CD4-positive, alpha-beta T cell treated with Interleukin-12 subunit alpha and Interleukin-12 subunit beta, for 1 hour (primary cell): ENCODE measurements around the gene CSGALNACT2.
"Not testable (repeated sequence)": the region's sequence is repeated elsewhere in the genome, so short reads cannot be mapped to it uniquely, and the experiment has no call there.

Experiments
- DNase-seq: peaks from one replicate; pipeline ENCODE4 v3.0.0-alpha.2; 2020

Gene CSGALNACT2

GRCh38 chr10:43138021-43138756, at the start of gene CSGALNACT2:
Gene CSGALNACT2, plus strand, starts transcription at chr10:43138445. Its CDS starts 16,705 bp downstream, at chr10:43155150.
- DNase-seq, result peak; percentile 91

DNA sequence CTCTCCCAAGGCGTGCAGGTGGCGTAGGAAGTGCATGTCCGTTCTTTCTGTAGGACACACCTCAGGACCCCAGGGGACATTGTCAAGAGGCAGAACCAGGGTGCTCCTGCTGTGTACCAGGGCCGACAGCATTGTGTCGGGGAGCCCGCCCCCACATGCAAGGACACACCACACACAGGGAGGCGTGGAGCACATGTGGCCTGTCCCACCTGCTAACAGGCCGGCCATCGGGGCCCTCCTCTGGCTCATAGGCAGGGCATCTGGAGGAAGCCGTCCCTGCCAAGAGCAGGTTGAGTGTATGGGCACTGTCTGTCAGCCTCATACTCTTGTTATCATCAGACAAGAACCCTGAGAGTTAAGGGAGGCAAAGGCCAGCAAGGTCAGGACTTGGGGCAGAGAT, 48.7 kb upstream of the CSGALNACT2 start:
- no peak for DNase-seq

- DNase-seq, result no peak
Measured at GRCh38 chr10:43090188-43090587, 48.1 kb upstream of the CSGALNACT2 start.

GRCh38 chr10:43090664-43091063, 47.6 kb upstream of the CSGALNACT2 start:
- no peak for DNase-seq

- no peak for DNase-seq
Measured at GRCh38 chr10:43091846-43092245, 46.4 kb upstream of the CSGALNACT2 start.

- no peak for DNase-seq
Measured at GRCh38 chr10:43093423-43094076, 44.7 kb upstream of the CSGALNACT2 start.

DNA sequence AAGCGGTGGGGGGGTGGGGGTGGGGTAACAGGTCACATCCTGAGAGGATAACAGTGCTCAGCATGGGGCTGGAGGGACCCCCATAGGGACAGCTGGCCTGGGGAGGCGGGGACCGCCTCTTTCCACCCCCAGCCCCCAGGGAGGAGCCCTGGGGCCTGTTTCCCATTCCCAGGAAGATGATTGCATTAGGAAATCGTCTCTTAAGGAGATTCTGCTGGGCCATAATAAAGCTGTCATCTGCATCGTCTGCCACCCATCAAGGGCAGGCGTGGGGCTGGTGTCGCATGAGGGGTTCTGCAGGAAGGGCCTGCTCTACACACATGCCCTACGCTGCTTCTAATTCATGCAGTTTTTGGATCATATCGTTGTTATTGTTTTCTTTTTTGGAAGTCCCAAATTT, 44.2 kb upstream of the CSGALNACT2 start:
- DNase-seq, result no peak

DNA sequence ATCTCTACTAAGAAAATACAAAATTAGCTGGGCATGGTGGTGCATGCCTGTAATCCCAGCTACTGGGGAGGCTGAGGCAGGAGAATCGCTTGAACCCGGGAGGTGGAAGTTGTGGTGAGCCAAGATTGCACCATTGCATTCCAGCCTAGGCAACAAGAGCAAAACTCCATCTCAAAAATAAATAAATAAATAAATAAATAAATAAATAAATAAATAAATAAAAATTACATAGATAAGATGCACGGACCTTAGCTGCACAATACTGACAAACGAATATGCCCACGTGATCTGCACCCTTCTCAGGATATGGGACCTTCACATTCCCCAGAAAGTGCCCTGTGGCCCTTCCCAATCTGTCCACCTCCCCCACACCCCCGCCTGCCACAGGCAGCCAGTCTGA, 38.9 kb upstream of the CSGALNACT2 start:
- DNase-seq, result not testable (repeated sequence)

GRCh38 chr10:43099928-43100327, 38.3 kb upstream of the CSGALNACT2 start:
- DNase-seq, result no peak

DNA sequence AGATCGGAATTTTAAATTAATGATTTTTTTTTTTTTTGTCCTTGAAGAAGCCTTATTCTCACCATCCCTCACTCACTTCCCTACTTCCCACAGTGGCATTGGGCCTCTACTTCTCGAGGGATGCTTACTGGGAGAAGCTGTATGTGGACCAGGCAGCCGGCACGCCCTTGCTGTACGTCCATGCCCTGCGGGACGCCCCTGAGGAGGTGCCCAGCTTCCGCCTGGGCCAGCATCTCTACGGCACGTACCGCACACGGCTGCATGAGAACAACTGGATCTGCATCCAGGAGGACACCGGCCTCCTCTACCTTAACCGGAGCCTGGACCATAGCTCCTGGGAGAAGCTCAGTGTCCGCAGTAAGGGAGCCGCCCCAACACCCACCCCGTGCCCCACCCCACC, 37.9 kb upstream of the CSGALNACT2 start:
- no peak for DNase-seq

GRCh38 chr10:43102063-43102828, 36.0 kb upstream of the CSGALNACT2 start:
- no peak for DNase-seq

DNA sequence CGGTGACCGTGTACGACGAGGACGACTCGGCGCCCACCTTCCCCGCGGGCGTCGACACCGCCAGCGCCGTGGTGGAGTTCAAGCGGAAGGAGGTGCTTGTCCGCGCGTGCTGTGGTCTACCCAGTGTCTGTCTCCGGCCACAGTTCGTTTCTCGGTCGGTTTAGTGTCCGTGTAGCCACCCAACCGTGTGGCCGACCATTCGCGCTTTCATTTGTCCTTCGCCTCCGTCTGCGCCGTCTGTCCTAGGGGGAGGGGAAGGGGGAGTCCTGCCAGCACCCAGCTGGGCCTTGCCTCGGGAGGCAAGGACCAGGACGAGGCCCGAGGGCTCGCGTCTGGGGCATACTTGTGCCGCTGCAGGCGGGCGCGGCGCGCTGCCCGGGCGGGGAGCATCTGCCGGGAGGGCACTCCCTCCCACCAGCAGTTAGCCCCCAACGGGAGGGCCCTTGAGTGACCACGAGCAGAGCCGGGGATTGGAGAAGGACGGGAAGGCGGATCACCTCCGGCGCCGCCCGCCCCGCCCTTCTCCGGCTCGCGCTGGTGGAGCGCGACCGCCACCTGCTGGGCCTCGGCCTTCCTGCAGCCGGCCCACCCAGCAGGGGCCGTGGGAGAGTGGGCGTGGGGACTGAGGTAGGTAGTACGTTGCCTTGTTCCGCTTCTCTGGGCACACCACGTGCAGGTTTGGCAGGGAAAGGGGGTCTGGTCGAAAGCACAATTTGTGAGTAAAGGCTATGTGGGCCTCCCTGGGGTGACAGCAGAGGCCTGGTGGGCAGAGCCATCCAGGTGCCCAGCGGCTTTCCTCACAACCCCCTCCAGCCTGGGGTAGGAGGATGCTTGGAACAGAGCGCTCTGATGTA, 32.9 kb upstream of the CSGALNACT2 start:
- peak; percentile 78 for DNase-seq

DNA sequence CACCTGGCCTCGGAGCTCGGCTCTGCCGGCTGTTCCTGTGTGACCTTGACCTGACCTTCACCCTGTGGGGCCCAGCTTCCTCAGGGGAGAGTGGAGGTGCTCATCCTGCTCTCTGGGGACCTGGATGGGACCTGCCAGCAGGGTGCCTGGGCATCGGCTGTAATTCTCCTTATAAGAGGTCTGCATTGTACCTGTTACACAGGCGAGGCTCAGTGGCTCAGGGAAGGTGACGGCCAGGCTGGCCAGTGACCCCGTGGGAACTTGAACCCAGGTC, 32.4 kb upstream of the CSGALNACT2 start:
- no peak for DNase-seq

DNA sequence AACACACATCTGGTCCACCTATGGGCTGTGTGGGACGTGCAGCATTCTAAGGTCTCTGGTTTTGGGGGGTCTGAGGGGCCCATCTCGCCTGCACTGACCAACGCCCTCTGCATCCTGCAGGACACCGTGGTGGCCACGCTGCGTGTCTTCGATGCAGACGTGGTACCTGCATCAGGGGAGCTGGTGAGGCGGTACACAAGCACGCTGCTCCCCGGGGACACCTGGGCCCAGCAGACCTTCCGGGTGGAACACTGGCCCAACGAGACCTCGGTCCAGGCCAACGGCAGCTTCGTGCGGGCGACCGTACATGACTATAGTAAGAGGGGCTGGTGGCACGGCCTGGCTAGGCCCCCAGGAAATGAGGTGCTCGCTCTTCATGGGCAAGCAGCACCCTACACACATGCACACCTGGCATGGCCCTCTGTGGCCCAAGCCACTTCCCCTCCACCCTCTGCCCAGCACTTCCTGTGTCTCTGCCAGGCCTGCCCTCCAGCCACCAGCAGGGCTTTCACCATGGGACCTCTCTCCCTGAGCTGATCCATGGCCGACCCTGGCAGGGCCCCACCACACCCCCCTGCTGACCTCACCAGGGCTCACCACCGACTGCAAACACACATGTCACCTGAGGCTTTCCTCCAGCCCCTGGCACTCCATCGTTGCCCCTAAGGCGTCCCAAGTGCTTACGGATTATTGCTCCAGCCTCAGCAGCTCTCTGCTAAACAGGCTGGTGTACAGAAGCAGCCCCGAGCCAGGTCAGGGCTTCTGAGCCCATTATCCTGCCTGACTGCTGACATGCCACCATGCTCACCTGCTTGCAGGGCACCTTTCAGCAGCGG, 31.8 kb upstream of the CSGALNACT2 start:
- no peak for DNase-seq

DNA sequence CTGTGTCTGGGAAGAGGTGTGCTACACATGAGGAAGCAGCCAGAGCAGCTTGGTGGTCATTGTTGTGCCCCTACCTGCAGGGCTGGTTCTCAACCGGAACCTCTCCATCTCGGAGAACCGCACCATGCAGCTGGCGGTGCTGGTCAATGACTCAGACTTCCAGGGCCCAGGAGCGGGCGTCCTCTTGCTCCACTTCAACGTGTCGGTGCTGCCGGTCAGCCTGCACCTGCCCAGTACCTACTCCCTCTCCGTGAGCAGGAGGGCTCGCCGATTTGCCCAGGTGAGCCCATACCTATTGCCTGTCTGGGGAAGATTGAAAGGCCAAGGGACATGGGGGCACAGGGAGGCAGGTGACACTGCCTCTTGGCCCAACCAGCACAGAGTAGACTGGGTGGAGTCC, 29.3 kb upstream of the CSGALNACT2 start:
- no peak for DNase-seq

GRCh38 chr10:43109671-43110249, 28.5 kb upstream of the CSGALNACT2 start:
- DNase-seq, result no peak

DNA sequence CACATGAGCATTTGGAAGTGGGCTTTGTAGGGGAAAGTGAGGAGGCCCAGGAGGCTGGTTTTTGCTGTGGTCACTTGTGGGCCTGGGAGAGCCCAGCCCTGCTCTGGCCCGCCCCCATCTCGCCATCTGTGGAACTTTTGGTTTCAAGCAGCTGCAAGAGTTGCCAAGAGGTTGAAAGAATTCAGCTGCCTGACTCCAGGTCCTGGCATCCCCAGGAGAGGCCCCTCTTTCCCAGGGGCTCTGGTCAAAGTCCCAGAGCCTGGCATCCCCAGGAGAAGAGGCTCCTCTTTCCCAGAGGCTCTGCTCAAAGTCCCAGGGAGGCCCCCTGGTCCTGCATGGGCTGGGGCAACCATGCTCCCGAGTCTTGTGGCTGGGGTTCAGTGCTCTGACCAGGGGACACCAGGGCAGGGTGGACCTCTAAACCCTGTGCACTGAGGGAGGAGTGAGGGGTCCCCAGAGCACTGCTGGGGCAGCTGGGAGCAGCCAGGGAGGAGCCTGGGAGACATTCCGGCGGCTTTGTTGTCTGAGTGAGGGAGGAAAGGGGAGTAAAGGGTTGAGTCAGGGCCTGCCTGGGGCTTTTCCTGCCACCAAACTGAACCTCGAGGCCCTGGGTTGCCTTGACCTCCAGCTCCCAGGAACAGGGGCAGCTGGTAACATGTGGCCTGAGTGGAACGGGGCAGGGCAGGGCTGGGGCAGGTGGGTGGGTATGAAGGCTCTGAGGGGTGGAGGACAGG, 27.7 kb upstream of the CSGALNACT2 start:
- DNase-seq, result no peak

GRCh38 chr10:43111101-43111500, 27.1 kb upstream of the CSGALNACT2 start:
- DNase-seq, result no peak

- no peak for DNase-seq
Measured at GRCh38 chr10:43111921-43112607, 26.2 kb upstream of the CSGALNACT2 start.

DNA sequence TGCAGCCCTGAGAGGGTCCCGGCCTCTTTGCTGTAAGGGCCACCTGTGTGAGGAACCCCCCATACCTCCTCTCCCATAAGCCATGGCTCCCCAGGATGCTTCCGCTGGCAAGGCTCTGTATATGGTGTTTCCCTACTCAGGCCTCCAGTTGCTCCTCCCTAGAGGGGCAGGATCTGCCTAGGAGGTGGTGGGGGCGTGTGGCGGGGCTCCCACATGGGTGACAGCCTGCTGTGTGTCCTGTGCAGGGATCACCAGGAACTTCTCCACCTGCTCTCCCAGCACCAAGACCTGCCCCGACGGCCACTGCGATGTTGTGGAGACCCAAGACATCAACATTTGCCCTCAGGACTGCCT, 25.7 kb upstream of the CSGALNACT2 start:
- DNase-seq, result no peak
